ENCODE data around the gene CD47.
A peak's percentile ranks its signal among the peaks of the same experiment; 100 is the strongest.

GRCh38 chr3:108001457-108001856 is 89.4 kb downstream of the CD47 start:
- TF ChIP-seq CTCF (IDR thresholded peaks at IDR 0.05) (no peak), POLR2A (IDR thresholded peaks at IDR 0.05) (peak in 1 of 4 donors; percentile 17)
